Uterus (tissue), 4 donors: ENCODE results near the gene KLK11. TPM values are rescaled to one million over a fixed set of nuclear protein-coding genes. Genes with fewer than 3 reads are reported as not detected.
"Not testable (repeated sequence)": the region's sequence is repeated elsewhere in the genome, so short reads cannot be mapped to it uniquely, and the experiment has no call there.

Experiments used
- DNase-seq, 2 donors: peaks; one replicate each; pipeline ENCODE4 v3.0.0-alpha.2; 2019 to 2020
- H3K27ac ChIP-seq, 2 donors: fragments of 200-600 bp; sonication (generic); 1 replicate in 1 of 2; 2 replicates in 1 of 2; pipeline ENCODE4 v1.5.1; 2016 to 2018
- H3K27me3 ChIP-seq, 2 donors: fragments of 200-600 bp; sonication (generic); one replicate each; pipeline ENCODE4 v1.5.1; 2018 to 2019; ENCODE audit warnings: control low read depth in 1 of 2
- H3K36me3 ChIP-seq, 2 donors: fragments of 200-600 bp; sonication (generic); one replicate each; pipeline ENCODE4 v1.5.1; 2019; ENCODE audit warnings: control low read depth in 1 of 2
- H3K4me1 ChIP-seq, 2 donors: fragments of 200-600 bp; sonication (generic); one replicate each; pipeline ENCODE4 v1.5.1; 2018 to 2019; ENCODE audit warnings: control low read depth in 1 of 2
- H3K4me3 ChIP-seq, 2 donors: fragments of 200-600 bp; sonication (generic); 1 replicate in 1 of 2; 2 replicates in 1 of 2; pipeline ENCODE4 v1.5.1; 2018 to 2019; ENCODE audit warnings: mild to moderate bottlenecking in 1 of 2
- H3K9me3 ChIP-seq, 2 donors: fragments of 200-600 bp; sonication (generic); one replicate each; pipeline ENCODE4 v1.5.1; 2019; ENCODE audit warnings: control low read depth in 1 of 2
- POLR2A ChIP-seq, 2 donors: fragments of 450-650 bp; IDR thresholded peaks; one replicate each; pipeline ENCODE4 v1.6.1; 2016; ENCODE audit warnings: antibody characterized with exemption in 2 of 2, mild to moderate bottlenecking in 1 of 2, moderate library complexity in 1 of 2
- intact Hi-C: fragments of 100-400 bp; cut with DNase I; formaldehyde crosslinking; loops from one replicate; pipeline ENCODE4 v1.15.1; 2023; ENCODE audit warnings: low total_unique reads
- total RNA-seq, 4 donors: library from RNA; depleted of rRNA in 3 of 4; stranded (reverse); fragments of >200 nt in 3 of 4; gene quantifications; one replicate each; pipeline versions ENCODE4 v1.1.0 to v1.2.4, GENCODE V29; 2014 to 2023
- TF ChIP-seq, protein P1 (sequence below), 4 experiments: fragments of 200-600 bp in 2 of 4; fragments of 450-650 bp in 2 of 4; sonication (generic) in 2 of 4; IDR thresholded peaks; one replicate each; pipeline ENCODE4 v1.5.1; 2016 to 2019; ENCODE audit warnings: antibody characterized with exemption in 4 of 4, mild to moderate bottlenecking in 2 of 4, moderate library complexity in 1 of 4
- donor health status: DM: yes; HTN: yes; CAD: no.

The KLK11 gene
- total RNA-seq, 4 donors from 2014 or later = 1.3 to 2.0 TPM; not detected in 2

GRCh38 chr19:50994129-50994528 lies 32.3 kb downstream of the KLK11 start:
- Histone ChIP-seq H3K4me3 (no peak overlapping the region), H3K9me3 (no peaks in the 10 kb centered on the region), H3K36me3 (no peaks in the 10 kb centered on the region), H3K27me3 (no peaks in the 10 kb centered on the region), H3K27ac (no peak overlapping the region), H3K4me1 (no peaks in the 10 kb centered on the region)
- intact Hi-C loops = no loop called here
- TF ChIP-seq, protein P1, sequence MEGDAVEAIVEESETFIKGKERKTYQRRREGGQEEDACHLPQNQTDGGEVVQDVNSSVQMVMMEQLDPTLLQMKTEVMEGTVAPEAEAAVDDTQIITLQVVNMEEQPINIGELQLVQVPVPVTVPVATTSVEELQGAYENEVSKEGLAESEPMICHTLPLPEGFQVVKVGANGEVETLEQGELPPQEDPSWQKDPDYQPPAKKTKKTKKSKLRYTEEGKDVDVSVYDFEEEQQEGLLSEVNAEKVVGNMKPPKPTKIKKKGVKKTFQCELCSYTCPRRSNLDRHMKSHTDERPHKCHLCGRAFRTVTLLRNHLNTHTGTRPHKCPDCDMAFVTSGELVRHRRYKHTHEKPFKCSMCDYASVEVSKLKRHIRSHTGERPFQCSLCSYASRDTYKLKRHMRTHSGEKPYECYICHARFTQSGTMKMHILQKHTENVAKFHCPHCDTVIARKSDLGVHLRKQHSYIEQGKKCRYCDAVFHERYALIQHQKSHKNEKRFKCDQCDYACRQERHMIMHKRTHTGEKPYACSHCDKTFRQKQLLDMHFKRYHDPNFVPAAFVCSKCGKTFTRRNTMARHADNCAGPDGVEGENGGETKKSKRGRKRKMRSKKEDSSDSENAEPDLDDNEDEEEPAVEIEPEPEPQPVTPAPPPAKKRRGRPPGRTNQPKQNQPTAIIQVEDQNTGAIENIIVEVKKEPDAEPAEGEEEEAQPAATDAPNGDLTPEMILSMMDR (IDR thresholded peaks at IDR 0.05) = no peak
- no peak for TF ChIP-seq POLR2A (IDR thresholded peaks at IDR 0.05)
- DNase-seq = no peak

- Histone ChIP-seq H3K4me3 (no peak overlapping the region), H3K9me3 (no peaks in the 10 kb centered on the region), H3K27ac (no peak overlapping the region), H3K4me1 (no peaks in the 10 kb centered on the region), H3K36me3 (no peaks in the 10 kb centered on the region), H3K27me3 (no peaks in the 10 kb centered on the region)
- intact Hi-C loops = no loop called here
- DNase-seq = no peak
- TF ChIP-seq POLR2A (IDR thresholded peaks at IDR 0.05) = no peak
- TF ChIP-seq, protein P1 (IDR thresholded peaks at IDR 0.05) = no peak
These were observed 33.8 kb downstream of the KLK11 start for GRCh38 chr19:50992666-50993035.

DNA sequence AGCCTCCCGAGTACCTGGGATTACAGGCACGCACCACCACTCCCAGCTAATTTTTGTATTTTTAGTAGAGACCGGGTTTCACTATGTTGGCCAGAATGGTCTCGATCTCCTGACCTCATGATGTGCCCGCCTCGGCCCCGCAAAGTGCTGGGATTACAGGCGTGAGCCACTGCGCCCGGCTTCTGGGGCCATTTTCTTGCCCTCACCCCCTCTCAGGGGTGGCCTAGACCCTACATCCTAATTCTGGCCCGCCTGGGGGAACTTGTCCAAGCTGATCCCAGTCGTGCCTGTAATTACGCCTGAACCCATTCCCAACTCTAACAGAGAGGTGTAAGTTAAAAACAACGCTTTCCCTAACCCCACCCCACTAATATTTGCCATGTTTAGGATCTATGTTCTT lies 42.0 kb downstream of the KLK11 start:
- H3K4me3 ChIP-seq, H3K36me3 ChIP-seq, H3K4me1 ChIP-seq, H3K27me3 ChIP-seq, DNase-seq, intact Hi-C loops, H3K27ac ChIP-seq, H3K9me3 ChIP-seq: not testable (repeated sequence)

DNA sequence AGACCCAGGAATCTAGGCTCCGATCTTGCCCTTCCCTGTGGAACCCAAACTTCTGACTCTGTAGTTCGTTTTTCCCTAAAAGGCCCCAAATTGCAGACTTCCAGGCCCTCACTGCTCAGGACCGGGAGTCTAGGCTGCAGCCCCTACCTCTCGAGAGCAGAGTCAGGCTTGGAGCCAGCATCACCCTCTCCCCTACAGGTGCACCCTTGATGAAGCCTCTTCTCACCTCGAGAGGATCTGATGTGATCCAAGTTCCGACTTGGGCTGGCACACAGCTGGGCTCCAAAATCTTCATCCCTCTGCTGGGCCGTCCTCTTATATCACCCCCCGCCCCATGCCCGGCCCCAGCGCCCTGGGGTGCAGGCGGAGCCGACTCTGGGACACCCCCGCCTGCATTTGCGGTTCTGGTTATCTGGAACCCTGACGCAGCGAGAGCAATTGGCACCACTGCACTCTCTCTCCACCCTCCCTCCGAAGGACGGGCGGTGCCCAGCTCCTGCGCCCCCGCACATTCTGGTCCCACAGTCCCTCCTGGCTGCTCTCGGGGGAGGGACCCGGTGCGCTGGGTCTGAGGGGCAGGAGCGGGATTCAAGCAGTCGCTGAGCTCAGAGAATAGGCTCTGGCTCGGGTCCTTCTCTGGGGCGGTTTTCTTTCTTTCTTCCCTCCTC lies 42.7 kb downstream of the KLK11 start, which contains the start of gene KLK7:
TSS of gene KLK7 (minus strand) at position 293 of the 668 bp plus-strand sequence. CDS start 1,518 bp downstream, outside the sequence.
- H3K36me3 ChIP-seq = no peaks in the 10 kb centered on the region
- no peak for TF ChIP-seq POLR2A (IDR thresholded peaks at IDR 0.05)
- TF ChIP-seq, protein P1 (IDR thresholded peaks at IDR 0.05) = no peak
- no peaks in the 10 kb centered on the region for H3K4me1 ChIP-seq
- no peak within 1 kb of the TSS for H3K4me3 ChIP-seq
- H3K27ac ChIP-seq = no peak within 1 kb of the TSS
- no peak for DNase-seq
- no peaks in the 10 kb centered on the region for H3K9me3 ChIP-seq
- peaks cover 0 to 4% of the 10 kb centered on the region in 2 donors for H3K27me3 ChIP-seq
- intact Hi-C loops = no loop called here

- intact Hi-C loops = no loop called here
- Histone ChIP-seq H3K9me3 (no peaks in the 10 kb centered on the region), H3K4me1 (no peaks in the 10 kb centered on the region), H3K27ac (no peak overlapping the region), H3K36me3 (no peaks in the 10 kb centered on the region), H3K4me3 (no peak overlapping the region), H3K27me3 (peaks cover 0 to 4% of the 10 kb centered on the region in 2 donors)
- TF ChIP-seq POLR2A (IDR thresholded peaks at IDR 0.05) = no peak
- TF ChIP-seq, protein P1 (IDR thresholded peaks at IDR 0.05) = no peak
- DNase-seq = no peak
These were observed 44.2 kb downstream of the KLK11 start for GRCh38 chr19:50982186-50982585.
